NT2/D1 (cell line): ENCODE measurements around the gene MFAP1.
"Not testable (repeated sequence)": the region's sequence is repeated elsewhere in the genome, so short reads cannot be mapped to it uniquely, and the experiment has no call there.

Experiments
- DNase-seq: peaks from one replicate; pipeline ENCODE4 v3.0.0-alpha.2; 2011; ENCODE audit warnings: low read depth, low spot score
- H3K27me3 ChIP-seq: 2 replicates; pipeline ENCODE4 v1.6.0; 2011; ENCODE audit warnings: mild to moderate bottlenecking; ENCODE audit not compliant: insufficient read length, insufficient read depth
- H3K36me3 ChIP-seq: 2 replicates; pipeline ENCODE4 v1.6.1; 2011; ENCODE audit warnings: mild to moderate bottlenecking, low read length, mixed read lengths; ENCODE audit not compliant: insufficient read depth, insufficient read length
- H3K4me1 ChIP-seq: 2 replicates; pipeline ENCODE4 v1.5.1; 2011; ENCODE audit not compliant: insufficient read depth, insufficient read length
- H3K4me3 ChIP-seq: 2 replicates; pipeline ENCODE4 v1.5.1; 2011; ENCODE audit warnings: low read depth; ENCODE audit not compliant: insufficient read length
- H3K9ac ChIP-seq: 2 replicates; pipeline ENCODE4 v1.6.0; 2011; ENCODE audit warnings: low read depth; ENCODE audit not compliant: insufficient read length
- H3K9me3 ChIP-seq: 2 replicates; pipeline ENCODE4 v1.5.1; 2011; ENCODE audit warnings: mild to moderate bottlenecking, low read length; ENCODE audit not compliant: insufficient read depth
- SUZ12 ChIP-seq: IDR thresholded peaks from 2 replicates; pipeline ENCODE4 v1.6.1; 2011; ENCODE audit not compliant: insufficient read length, insufficient read depth; ENCODE audit errors: extremely low read depth
- YY1 ChIP-seq: IDR thresholded peaks from 2 replicates; pipeline ENCODE4 v1.6.1; 2011; ENCODE audit not compliant: insufficient read length, insufficient read depth
- ZNF274 ChIP-seq: IDR thresholded peaks from 2 replicates; pipeline ENCODE4 v1.6.1; 2011; ENCODE audit warnings: mild to moderate bottlenecking, low read depth, low read length

Gene MFAP1, protein sequence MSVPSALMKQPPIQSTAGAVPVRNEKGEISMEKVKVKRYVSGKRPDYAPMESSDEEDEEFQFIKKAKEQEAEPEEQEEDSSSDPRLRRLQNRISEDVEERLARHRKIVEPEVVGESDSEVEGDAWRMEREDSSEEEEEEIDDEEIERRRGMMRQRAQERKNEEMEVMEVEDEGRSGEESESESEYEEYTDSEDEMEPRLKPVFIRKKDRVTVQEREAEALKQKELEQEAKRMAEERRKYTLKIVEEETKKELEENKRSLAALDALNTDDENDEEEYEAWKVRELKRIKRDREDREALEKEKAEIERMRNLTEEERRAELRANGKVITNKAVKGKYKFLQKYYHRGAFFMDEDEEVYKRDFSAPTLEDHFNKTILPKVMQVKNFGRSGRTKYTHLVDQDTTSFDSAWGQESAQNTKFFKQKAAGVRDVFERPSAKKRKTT

GRCh38 chr15:43824302-43825246 lies at the start of gene MFAP1:
MFAP1 (minus strand) TSS chr15:43824690; CDS start chr15:43824569, 121 bp downstream.
- Histone ChIP-seq H3K36me3 (peaks cover 13% of the 10 kb centered on the region), H3K27me3 (no peaks in the 10 kb centered on the region), H3K4me1 (no peaks in the 10 kb centered on the region), H3K9ac (peak within 1 kb of the TSS; percentile 74), H3K9me3 (peaks cover 9% of the 10 kb centered on the region; the same call in 1 of the 2 replicates), H3K4me3 (peak within 1 kb of the TSS; percentile 75)
- no peak for TF ChIP-seq SUZ12
- TF ChIP-seq YY1, result no peak
- TF ChIP-seq ZNF274, result no peak
- DNase-seq, result peak; percentile 71

GRCh38 chr15:43873651-43874050 lies 49.2 kb upstream of the MFAP1 start:
- no peak overlapping the region for H3K9ac ChIP-seq
- TF ChIP-seq ZNF274, result no peak
- TF ChIP-seq SUZ12, result no peak
- TF ChIP-seq YY1, result no peak
- peaks cover 20% of the 10 kb centered on the region for H3K36me3 ChIP-seq
- H3K4me1 ChIP-seq, result no peaks in the 10 kb centered on the region
- H3K9me3 ChIP-seq, result no peaks in the 10 kb centered on the region
- H3K27me3 ChIP-seq, result no peaks in the 10 kb centered on the region
- no peak overlapping the region for H3K4me3 ChIP-seq
- no peak for DNase-seq

DNA sequence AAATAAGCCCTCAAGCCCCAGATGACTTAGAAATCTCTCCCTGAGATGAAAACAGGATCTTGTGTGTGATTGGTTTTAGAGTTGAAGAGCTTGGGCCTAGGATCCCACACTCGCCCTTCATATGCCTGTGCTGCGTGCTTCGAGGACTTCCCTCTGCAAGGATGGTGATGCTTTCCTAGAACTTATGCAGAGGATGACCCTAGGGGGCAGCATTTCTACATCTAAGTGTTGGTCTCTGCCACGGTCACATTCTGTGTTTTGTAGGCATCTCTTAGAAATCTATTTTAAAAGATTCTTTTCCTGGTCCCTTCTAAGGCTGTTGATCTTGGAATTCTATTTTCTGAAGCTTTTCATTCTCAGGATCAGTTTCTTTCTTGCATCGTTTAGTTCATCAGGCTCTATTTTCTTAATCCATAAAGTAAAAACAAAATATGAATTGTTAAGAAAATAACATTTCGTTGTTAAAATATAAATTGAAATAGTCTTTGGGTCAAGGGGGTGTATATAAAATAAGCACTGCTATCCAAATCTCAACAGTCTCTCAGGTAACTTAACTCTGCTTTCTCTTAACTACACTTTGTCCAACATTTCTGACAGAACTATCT lies 48.0 kb upstream of the MFAP1 start:
- no peaks in the 10 kb centered on the region for H3K9me3 ChIP-seq
- H3K4me1 ChIP-seq, result no peaks in the 10 kb centered on the region
- no peak overlapping the region for H3K4me3 ChIP-seq
- H3K36me3 ChIP-seq, result peaks cover 20% of the 10 kb centered on the region
- no peaks in the 10 kb centered on the region for H3K27me3 ChIP-seq
- DNase-seq, result peak; percentile 55
- TF ChIP-seq ZNF274, result no peak
- no peak overlapping the region for H3K9ac ChIP-seq

DNA sequence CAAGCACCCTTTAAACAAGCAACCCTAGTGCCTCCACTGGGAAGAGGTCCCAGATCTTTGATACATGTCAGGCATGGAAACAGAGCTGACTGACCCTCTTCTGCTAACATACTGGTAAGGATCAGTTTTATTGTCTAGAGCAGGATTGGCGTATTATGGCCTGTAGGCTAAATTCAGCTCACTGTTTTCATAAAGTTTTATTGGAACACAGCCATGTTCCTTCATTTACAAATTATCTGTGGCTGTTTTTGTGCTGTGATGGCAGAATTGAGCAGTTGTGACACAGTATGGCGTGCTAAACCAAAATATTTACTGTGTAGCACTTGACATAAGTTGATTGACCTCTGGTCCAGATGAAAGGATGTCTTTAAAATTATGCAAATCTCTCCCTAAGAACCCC lies 47.3 kb upstream of the MFAP1 start:
- peaks cover 13% of the 10 kb centered on the region for H3K36me3 ChIP-seq
- no peaks in the 10 kb centered on the region for H3K27me3 ChIP-seq
- no peak for DNase-seq
- no peak overlapping the region for H3K4me3 ChIP-seq
- no peaks in the 10 kb centered on the region for H3K9me3 ChIP-seq
- no peak overlapping the region for H3K9ac ChIP-seq
- H3K4me1 ChIP-seq, result no peaks in the 10 kb centered on the region
- TF ChIP-seq ZNF274, result no peak
- TF ChIP-seq SUZ12, result no peak
- TF ChIP-seq YY1, result no peak

DNA sequence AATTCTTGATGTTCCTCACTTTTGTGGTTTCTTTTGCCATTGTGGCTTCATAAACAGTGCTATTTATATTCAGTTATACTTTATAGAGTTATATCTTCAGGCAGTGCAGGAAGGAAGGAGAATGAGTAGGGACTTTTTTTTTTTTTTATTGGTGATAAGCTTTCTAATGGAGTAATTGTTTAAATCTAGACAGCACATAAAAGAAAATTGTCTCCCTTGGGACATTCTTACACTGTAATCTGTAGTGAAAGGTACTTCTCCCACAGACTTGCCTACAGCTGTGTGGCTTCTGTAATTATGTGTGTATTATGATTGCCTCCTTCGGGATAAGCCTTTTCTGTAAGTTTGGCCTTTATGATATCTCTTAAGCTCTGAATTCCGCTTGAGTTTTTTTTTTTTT lies 43.9 kb upstream of the MFAP1 start:
- no peaks in the 10 kb centered on the region for H3K27me3 ChIP-seq
- no peak overlapping the region for H3K9ac ChIP-seq
- H3K9me3 ChIP-seq, result no peaks in the 10 kb centered on the region
- DNase-seq, result no peak
- no peak for TF ChIP-seq ZNF274
- no peak for TF ChIP-seq YY1
- TF ChIP-seq SUZ12, result no peak
- H3K36me3 ChIP-seq, result peaks cover 9% of the 10 kb centered on the region
- no peaks in the 10 kb centered on the region for H3K4me1 ChIP-seq
- H3K4me3 ChIP-seq, result no peak overlapping the region

GRCh38 chr15:43867096-43867495 lies 42.6 kb upstream of the MFAP1 start:
- Histone ChIP-seq H3K9me3 (no peaks in the 10 kb centered on the region), H3K4me3 (no peak overlapping the region), H3K27me3 (no peaks in the 10 kb centered on the region), H3K4me1 (no peaks in the 10 kb centered on the region), H3K9ac (no peak overlapping the region), H3K36me3 (peaks cover 8% of the 10 kb centered on the region)
- no peak for DNase-seq
- TF ChIP-seq SUZ12 (no peak), ZNF274 (no peak), YY1 (no peak)

DNA sequence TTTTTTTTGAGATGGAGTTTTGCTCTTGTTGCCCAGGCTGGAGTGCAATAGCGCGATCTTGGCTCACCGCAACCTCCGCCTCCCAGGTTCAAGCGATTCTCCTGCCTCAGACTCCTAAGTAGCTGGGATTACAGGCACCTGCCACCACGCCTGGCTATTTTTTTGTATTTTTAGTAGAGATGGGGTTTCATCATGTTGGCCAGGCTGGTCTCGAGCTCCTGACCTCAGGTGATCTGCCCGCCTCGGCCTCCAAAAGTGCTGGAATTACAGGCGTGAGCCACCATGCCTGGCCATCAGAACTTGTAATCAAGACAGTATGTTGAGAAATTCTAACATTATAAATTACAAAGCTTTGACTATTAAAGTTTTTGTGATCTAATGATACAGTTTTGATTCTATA lies 42.1 kb upstream of the MFAP1 start:
- DNase-seq, H3K9ac ChIP-seq, H3K9me3 ChIP-seq, H3K27me3 ChIP-seq, H3K4me3 ChIP-seq, H3K36me3 ChIP-seq, H3K4me1 ChIP-seq: not testable (repeated sequence)
